ENCODE data around the gene TBX4. TPM values are rescaled to one million over a fixed set of nuclear protein-coding genes. Genes with fewer than 3 reads are reported as not detected.

Gene TBX4
- total and polyA plus RNA-seq, 9 of the 15 experiments (the other 6 are each of a cell fraction or from before 2014, with no cell fraction given): not detected

- BruUV-seq (replicated peaks): no TSS peak
- DNase-seq (ENCODE audit: extremely low read depth in 1 of 4, low spot score in 3 of 4): no peak
- H3K4me2 ChIP-seq (ENCODE audit: insufficient read depth, low read length): no peak overlapping the region
- no peaks in the 10 kb centered on the region for H3K36me3 ChIP-seq (ENCODE audit: control insufficient read depth, insufficient read depth, low read length)
- in situ Hi-C loops (cut with MboI): no loop called here
- no peaks in the 10 kb centered on the region for H3K9me1 ChIP-seq (ENCODE audit: control insufficient read depth, insufficient read depth, low read length)
- H3K4me1 ChIP-seq (replicated peaks in 1 of 2; ENCODE audit: control insufficient read depth in 2 of 2, insufficient read depth in 2 of 2, low read length in 2 of 2): peaks cover 0 to 31% of the 10 kb centered on the region in 2 experiments; a peak in 2 of 5 replicates
- POLR2A ChIA-PET: no interaction called here
- no peak overlapping the region for H2AFZ ChIP-seq (ENCODE audit: low read depth, low read length)
- H3K9me3 ChIP-seq (replicated peaks; ENCODE audit: control insufficient read depth, insufficient read depth, low read depth, low read length): no peaks in the 10 kb centered on the region
- H3K79me2 ChIP-seq (ENCODE audit: control insufficient read depth, insufficient read depth, low read length): no peaks in the 10 kb centered on the region
- H3K27ac ChIP-seq (ENCODE audit: extremely low read depth, low read depth, low read length): no peak overlapping the region
- no peak for ATAC-seq
- intact Hi-C loops (cut with micrococcal nuclease): no loop called here
- H3K9ac ChIP-seq (ENCODE audit: insufficient read depth in 1 of 2, low read depth in 2 of 2, low read length in 2 of 2): no peak overlapping the region
- H4K20me1 ChIP-seq (replicated peaks; ENCODE audit: control insufficient read depth, insufficient read depth, low read length): no peaks in the 10 kb centered on the region
- 21% methylated on average over 27 of the region's 39 CpGs for WGBS (ENCODE audit: insufficient coverage, low coverage, missing lambda C conversion rate)
- CTCF ChIA-PET (ENCODE audit: low intra/inter-chr PET ratio): no interaction called here
- no peak for FAIRE-seq
- peaks cover 27 to 60% of the 10 kb centered on the region in 2 experiments; a peak in 4 of 5 replicates for H3K27me3 ChIP-seq (ENCODE audit: control insufficient read depth in 2 of 2, insufficient read depth in 2 of 2, low read length in 2 of 2)
- no peak overlapping the region for H3K4me3 ChIP-seq
- TF ChIP-seq ZNF512 (tag; IDR thresholded peaks at IDR 0.05) (no peak), ZBTB11 (CRISPR knock-in tag; IDR thresholded peaks at IDR 0.05) (peak in 1 of 3 experiments; percentile 35; a peak in 1 of 6 replicates)
Observed at GRCh38 chr17:61457226-61457983, 5.2 kb downstream of the TBX4 start.

Measured in K562 (cell line).